WTC11 (cell line): ENCODE results near the gene TTLL10. TPM values are rescaled to one million over a fixed set of nuclear protein-coding genes. Genes with fewer than 3 reads are reported as not detected.

Experiments
- ATAC-seq: fragments of 200-7000 bp; cut with Tn5 transposase; 2 replicates; pipeline ENCODE4 v1.10.0; 2021; ENCODE audit warnings: mild to moderate bottlenecking, moderate library complexity
- CTCF ChIA-PET: fragments of 300-600 bp; sonication (Branson Sonifier 250); formaldehyde crosslinking; loops from one replicate; lab custom pipeline; 2021; ENCODE audit warnings: antibody characterized with exemption; lab: Charles Lee
- POLR2A ChIA-PET: fragments of 350-600 bp; sonication (Branson Sonifier 250); formaldehyde crosslinking; loops from one replicate; lab custom pipeline; 2021; ENCODE audit warnings: antibody characterized with exemption; lab: Charles Lee
- DNase-seq: peaks from one replicate; pipeline ENCODE4 v3.0.0; 2021; ENCODE audit warnings: low spot score
- H3K27ac Mint-ChIP-seq: 2 replicates; pipeline ENCODE4 v1.8.0; 2021; ENCODE audit warnings: mixed read lengths
- H3K27me3 Mint-ChIP-seq: 2 replicates; pipeline ENCODE4 v1.8.0; 2021; ENCODE audit warnings: low read depth, mild to moderate bottlenecking, moderate library complexity, mixed read lengths
- H3K36me3 Mint-ChIP-seq: 2 replicates; pipeline ENCODE4 v1.8.0; 2021; ENCODE audit warnings: mixed read lengths
- H3K4me1 Mint-ChIP-seq: 2 replicates; pipeline ENCODE4 v1.8.0; 2022; ENCODE audit warnings: mixed read lengths
- H3K4me3 Mint-ChIP-seq: 2 replicates; pipeline ENCODE4 v1.8.0; 2021; ENCODE audit warnings: mild to moderate bottlenecking, moderate library complexity, mixed read lengths
- H3K9me3 Mint-ChIP-seq: 2 replicates; pipeline ENCODE4 v1.8.0; 2021; ENCODE audit warnings: mixed read lengths
- ESRRA ChIP-seq: sonication (generic); formaldehyde crosslinking; IDR thresholded peaks from 2 replicates; pipeline ENCODE4 v1.8.1; 2022; ENCODE audit warnings: mild to moderate bottlenecking, missing genetic modification reagents, borderline replicate concordance
- FOXK1 ChIP-seq: sonication (generic); formaldehyde crosslinking; IDR thresholded peaks from 2 replicates; pipeline ENCODE4 v1.8.0; 2022; ENCODE audit warnings: mild to moderate bottlenecking, moderate library complexity, missing genetic modification reagents
- GRHL2 ChIP-seq: fragments of 250-450 bp; sonication (Bioruptor Pico); IDR thresholded peaks from 2 replicates; pipeline ENCODE4 v1.8.0; 2022; ENCODE audit warnings: mild to moderate bottlenecking, moderate library complexity; ENCODE audit not compliant: insufficient replicate concordance, severe bottlenecking
- JUN ChIP-seq: sonication (generic); formaldehyde crosslinking; IDR thresholded peaks from 2 replicates; pipeline ENCODE4 v1.8.0; 2023; ENCODE audit warnings: mild to moderate bottlenecking, missing genetic modification reagents
- MXD4 ChIP-seq: fragments of 250-450 bp; sonication (Bioruptor Pico); IDR thresholded peaks from 2 replicates; pipeline ENCODE4 v1.8.0; 2021; ENCODE audit warnings: mild to moderate bottlenecking, moderate library complexity, borderline replicate concordance
- NFATC4 ChIP-seq: fragments of 250-450 bp; sonication (Bioruptor Pico); IDR thresholded peaks from 2 replicates; pipeline ENCODE4 v1.9.0; 2021; ENCODE audit warnings: mild to moderate bottlenecking
- PRRX2 ChIP-seq: fragments of 250-450 bp; sonication (Bioruptor Pico); IDR thresholded peaks from 2 replicates; pipeline ENCODE4 v1.8.0; 2021; ENCODE audit warnings: mild to moderate bottlenecking
- SP1 ChIP-seq: sonication (generic); formaldehyde crosslinking; conservative IDR thresholded peaks from 2 replicates; pipeline ENCODE4 v1.8.1; 2022; ENCODE audit warnings: missing genetic modification reagents
- TEAD1 ChIP-seq: sonication (generic); formaldehyde crosslinking; IDR thresholded peaks from 2 replicates; pipeline ENCODE4 v1.8.0; 2022; ENCODE audit warnings: mild to moderate bottlenecking, missing genetic modification reagents
- TEAD4 ChIP-seq: sonication (generic); formaldehyde crosslinking; IDR thresholded peaks from 2 replicates; pipeline ENCODE4 v1.8.0; 2022; ENCODE audit warnings: mild to moderate bottlenecking, missing genetic modification reagents
- total RNA-seq: library from RNA; stranded (reverse); gene quantifications from 3 replicates; pipeline ENCODE4 v1.2.3, GENCODE V29; 2021
- TF ChIP-seq, protein P1 (sequence below): sonication (generic); formaldehyde crosslinking; IDR thresholded peaks from 2 replicates; pipeline ENCODE4 v1.8.1; 2022; ENCODE audit warnings: missing genetic modification reagents, borderline replicate concordance
- TF ChIP-seq, protein P2 (sequence below): sonication (generic); formaldehyde crosslinking; IDR thresholded peaks from 2 replicates; pipeline ENCODE4 v1.8.0; 2022; ENCODE audit warnings: mild to moderate bottlenecking, missing genetic modification reagents
- TF ChIP-seq, protein P3 (sequence below): fragments of 250-450 bp; sonication (Bioruptor Pico); IDR thresholded peaks from 2 replicates; pipeline ENCODE4 v2.1.2; 2022; ENCODE audit warnings: mild to moderate bottlenecking, moderate library complexity
- TF ChIP-seq, protein P4 (sequence below): fragments of 250-450 bp; sonication (Bioruptor Pico); IDR thresholded peaks from 2 replicates; pipeline ENCODE4 v1.9.0; 2021; ENCODE audit warnings: mild to moderate bottlenecking, borderline replicate concordance
- TF ChIP-seq, protein P5 (sequence below): fragments of 250-450 bp; sonication (Bioruptor Pico); IDR thresholded peaks from 2 replicates; pipeline ENCODE4 v1.9.0; 2021; ENCODE audit warnings: mild to moderate bottlenecking
- TF ChIP-seq, protein P6 (sequence below): sonication (generic); formaldehyde crosslinking; IDR thresholded peaks from 2 replicates; pipeline ENCODE4 v1.8.1; 2022; ENCODE audit warnings: mild to moderate bottlenecking, moderate library complexity, missing genetic modification reagents
- TF ChIP-seq, protein P7 (sequence below): sonication (generic); formaldehyde crosslinking; IDR thresholded peaks from 2 replicates; pipeline ENCODE4 v1.8.1; 2022; ENCODE audit warnings: low read depth, missing genetic modification reagents, borderline replicate concordance

TTLL10 gene
- total RNA-seq, 1 experiment from 2014 or later: 1.1 TPM

DNA sequence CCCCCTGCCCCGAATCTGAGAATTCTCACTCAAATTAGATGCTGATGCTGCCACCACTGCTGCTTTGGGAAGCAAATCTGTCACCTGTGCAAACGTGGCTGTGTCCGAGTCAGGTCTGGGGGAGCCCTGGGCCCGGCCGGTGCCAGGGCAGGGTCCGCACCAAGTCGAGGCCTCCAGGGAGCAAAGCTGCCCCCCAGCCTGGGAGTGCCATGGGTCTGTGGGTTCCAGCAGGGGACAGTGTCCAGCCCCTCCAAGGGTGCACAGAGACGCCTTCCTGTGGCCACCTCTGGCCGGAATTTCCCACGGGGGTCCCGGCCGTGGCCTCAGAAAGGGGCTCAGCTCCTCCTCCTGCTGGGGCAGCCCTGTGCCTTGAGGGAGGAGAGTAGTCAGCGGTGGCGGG lies 27.7 kb upstream of the TTLL10 start:
- H3K4me3 Mint-ChIP-seq: no peak overlapping the region
- H3K9me3 Mint-ChIP-seq: no peaks in the 10 kb centered on the region
- DNase-seq: no peak
- no peak for TF ChIP-seq GRHL2
- TF ChIP-seq FOXK1 (CRISPR knock-in tag): no peak
- TF ChIP-seq, protein P1, sequence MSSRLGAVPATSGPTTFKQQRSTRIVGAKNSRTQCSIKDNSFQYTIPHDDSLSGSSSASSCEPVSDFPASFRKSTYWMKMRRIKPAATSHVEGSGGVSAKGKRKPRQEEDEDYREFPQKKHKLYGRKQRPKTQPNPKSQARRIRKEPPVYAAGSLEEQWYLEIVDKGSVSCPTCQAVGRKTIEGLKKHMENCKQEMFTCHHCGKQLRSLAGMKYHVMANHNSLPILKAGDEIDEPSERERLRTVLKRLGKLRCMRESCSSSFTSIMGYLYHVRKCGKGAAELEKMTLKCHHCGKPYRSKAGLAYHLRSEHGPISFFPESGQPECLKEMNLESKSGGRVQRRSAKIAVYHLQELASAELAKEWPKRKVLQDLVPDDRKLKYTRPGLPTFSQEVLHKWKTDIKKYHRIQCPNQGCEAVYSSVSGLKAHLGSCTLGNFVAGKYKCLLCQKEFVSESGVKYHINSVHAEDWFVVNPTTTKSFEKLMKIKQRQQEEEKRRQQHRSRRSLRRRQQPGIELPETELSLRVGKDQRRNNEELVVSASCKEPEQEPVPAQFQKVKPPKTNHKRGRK: no peak
- TF ChIP-seq ESRRA: no peak
- TF ChIP-seq, protein P2, sequence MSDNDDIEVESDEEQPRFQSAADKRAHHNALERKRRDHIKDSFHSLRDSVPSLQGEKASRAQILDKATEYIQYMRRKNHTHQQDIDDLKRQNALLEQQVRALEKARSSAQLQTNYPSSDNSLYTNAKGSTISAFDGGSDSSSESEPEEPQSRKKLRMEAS (CRISPR knock-in tag): no peak
- TF ChIP-seq, protein P3, sequence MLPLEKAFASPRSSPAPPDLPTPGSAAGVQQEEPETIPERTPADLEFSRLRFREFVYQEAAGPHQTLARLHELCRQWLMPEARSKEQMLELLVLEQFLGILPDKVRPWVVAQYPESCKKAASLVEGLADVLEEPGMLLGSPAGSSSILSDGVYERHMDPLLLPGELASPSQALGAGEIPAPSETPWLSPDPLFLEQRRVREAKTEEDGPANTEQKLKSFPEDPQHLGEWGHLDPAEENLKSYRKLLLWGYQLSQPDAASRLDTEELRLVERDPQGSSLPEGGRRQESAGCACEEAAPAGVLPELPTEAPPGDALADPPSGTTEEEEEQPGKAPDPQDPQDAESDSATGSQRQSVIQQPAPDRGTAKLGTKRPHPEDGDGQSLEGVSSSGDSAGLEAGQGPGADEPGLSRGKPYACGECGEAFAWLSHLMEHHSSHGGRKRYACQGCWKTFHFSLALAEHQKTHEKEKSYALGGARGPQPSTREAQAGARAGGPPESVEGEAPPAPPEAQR (CRISPR knock-in tag): no peak
- TF ChIP-seq, protein P4, sequence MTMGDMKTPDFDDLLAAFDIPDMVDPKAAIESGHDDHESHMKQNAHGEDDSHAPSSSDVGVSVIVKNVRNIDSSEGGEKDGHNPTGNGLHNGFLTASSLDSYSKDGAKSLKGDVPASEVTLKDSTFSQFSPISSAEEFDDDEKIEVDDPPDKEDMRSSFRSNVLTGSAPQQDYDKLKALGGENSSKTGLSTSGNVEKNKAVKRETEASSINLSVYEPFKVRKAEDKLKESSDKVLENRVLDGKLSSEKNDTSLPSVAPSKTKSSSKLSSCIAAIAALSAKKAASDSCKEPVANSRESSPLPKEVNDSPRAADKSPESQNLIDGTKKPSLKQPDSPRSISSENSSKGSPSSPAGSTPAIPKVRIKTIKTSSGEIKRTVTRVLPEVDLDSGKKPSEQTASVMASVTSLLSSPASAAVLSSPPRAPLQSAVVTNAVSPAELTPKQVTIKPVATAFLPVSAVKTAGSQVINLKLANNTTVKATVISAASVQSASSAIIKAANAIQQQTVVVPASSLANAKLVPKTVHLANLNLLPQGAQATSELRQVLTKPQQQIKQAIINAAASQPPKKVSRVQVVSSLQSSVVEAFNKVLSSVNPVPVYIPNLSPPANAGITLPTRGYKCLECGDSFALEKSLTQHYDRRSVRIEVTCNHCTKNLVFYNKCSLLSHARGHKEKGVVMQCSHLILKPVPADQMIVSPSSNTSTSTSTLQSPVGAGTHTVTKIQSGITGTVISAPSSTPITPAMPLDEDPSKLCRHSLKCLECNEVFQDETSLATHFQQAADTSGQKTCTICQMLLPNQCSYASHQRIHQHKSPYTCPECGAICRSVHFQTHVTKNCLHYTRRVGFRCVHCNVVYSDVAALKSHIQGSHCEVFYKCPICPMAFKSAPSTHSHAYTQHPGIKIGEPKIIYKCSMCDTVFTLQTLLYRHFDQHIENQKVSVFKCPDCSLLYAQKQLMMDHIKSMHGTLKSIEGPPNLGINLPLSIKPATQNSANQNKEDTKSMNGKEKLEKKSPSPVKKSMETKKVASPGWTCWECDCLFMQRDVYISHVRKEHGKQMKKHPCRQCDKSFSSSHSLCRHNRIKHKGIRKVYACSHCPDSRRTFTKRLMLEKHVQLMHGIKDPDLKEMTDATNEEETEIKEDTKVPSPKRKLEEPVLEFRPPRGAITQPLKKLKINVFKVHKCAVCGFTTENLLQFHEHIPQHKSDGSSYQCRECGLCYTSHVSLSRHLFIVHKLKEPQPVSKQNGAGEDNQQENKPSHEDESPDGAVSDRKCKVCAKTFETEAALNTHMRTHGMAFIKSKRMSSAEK (CRISPR knock-in tag): no peak
- TF ChIP-seq NFATC4 (CRISPR knock-in tag): no peak
- no peak for TF ChIP-seq PRRX2 (CRISPR knock-in tag)
- no peak for TF ChIP-seq SP1
- TF ChIP-seq TEAD4 (CRISPR knock-in tag): no peak
- TF ChIP-seq, protein P5, sequence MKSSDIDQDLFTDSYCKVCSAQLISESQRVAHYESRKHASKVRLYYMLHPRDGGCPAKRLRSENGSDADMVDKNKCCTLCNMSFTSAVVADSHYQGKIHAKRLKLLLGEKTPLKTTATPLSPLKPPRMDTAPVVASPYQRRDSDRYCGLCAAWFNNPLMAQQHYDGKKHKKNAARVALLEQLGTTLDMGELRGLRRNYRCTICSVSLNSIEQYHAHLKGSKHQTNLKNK: no peak
- TF ChIP-seq MXD4 (CRISPR knock-in tag): no peak
- TF ChIP-seq TEAD1 (CRISPR knock-in tag): no peak
- TF ChIP-seq, protein P6, sequence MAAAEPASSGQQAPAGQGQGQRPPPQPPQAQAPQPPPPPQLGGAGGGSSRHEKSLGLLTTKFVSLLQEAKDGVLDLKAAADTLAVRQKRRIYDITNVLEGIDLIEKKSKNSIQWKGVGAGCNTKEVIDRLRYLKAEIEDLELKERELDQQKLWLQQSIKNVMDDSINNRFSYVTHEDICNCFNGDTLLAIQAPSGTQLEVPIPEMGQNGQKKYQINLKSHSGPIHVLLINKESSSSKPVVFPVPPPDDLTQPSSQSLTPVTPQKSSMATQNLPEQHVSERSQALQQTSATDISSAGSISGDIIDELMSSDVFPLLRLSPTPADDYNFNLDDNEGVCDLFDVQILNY (CRISPR knock-in tag): no peak
- TF ChIP-seq, protein P7, sequence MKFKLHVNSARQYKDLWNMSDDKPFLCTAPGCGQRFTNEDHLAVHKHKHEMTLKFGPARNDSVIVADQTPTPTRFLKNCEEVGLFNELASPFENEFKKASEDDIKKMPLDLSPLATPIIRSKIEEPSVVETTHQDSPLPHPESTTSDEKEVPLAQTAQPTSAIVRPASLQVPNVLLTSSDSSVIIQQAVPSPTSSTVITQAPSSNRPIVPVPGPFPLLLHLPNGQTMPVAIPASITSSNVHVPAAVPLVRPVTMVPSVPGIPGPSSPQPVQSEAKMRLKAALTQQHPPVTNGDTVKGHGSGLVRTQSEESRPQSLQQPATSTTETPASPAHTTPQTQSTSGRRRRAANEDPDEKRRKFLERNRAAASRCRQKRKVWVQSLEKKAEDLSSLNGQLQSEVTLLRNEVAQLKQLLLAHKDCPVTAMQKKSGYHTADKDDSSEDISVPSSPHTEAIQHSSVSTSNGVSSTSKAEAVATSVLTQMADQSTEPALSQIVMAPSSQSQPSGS (CRISPR knock-in tag): no peak
- no peak for TF ChIP-seq JUN
- no peaks in the 10 kb centered on the region for H3K36me3 Mint-ChIP-seq
- H3K27me3 Mint-ChIP-seq: no peaks in the 10 kb centered on the region; the same call in 1 of the 2 replicates
- peak overlapping the region; percentile 63; the same call in 1 of the 2 replicates for H3K27ac Mint-ChIP-seq
- no peak for ATAC-seq
- POLR2A ChIA-PET: no interaction called here
- peaks cover 6% of the 10 kb centered on the region; the same call in 1 of the 2 replicates for H3K4me1 Mint-ChIP-seq
- CTCF ChIA-PET: interaction anchor here (1.4 kb wide), 1 partner anchor 72 kb away, joined by 3 read pairs; no protein-coding TSS in a partner anchor
